ENCODE results near the gene TBX15.

Gene TBX15

GRCh38 chr1:119009312-119009655 is 21.1 kb upstream of the TBX15 start:
- no peak overlapping the region for H3K27ac ChIP-seq (ENCODE audit: insufficient read depth, low read length, poor library complexity, severe bottlenecking)
- peaks cover 30% of the 10 kb centered on the region for H3K27me3 ChIP-seq (replicated peaks; ENCODE audit: control insufficient read depth, insufficient read depth, low read length, poor library complexity, severe bottlenecking)

DNA sequence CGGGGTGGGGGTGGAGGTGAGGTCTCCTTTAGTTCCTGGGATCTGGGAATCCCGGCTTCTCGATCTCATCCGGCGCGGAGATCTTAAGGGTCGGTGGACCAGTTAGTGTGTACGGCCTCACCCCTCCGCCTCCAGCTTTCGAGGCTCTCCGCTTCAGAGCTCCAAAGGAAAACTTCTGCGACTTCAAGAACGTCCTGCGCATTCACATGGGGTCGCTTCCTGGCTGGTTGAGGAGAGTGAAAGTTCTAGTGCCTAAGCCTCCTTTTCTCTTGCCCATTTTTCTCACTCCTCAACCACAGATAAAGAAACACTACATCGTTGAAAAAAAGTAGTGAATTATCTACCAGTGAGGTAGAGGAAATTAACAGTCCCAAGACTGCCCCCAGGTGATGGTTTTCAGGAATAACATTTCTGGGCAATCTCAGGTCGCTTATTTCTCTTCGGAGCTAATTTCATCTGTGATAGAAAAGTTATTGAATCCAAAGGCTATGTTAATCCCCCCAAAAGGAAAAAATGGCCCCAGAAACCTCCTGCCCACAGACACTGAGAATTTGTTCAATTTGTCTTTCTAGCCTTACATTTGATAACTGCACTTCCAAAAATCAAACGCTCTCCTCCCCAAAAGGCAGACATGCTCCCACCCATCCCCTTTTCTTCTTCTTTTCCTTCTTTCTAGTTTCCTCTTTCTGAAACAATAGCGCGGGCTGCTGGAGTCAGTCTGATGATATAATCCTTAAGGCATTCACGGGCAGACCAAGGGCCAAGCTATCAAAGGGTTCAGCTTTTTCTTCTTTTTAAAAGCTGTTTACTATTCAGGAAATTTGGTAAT is 20.6 kb upstream of the TBX15 start:
- Histone ChIP-seq H3K36me3 (ENCODE audit: control insufficient read depth, insufficient read depth, low read length) (no peaks in the 10 kb centered on the region), H3K9me3 (ENCODE audit: control insufficient read depth, low read length) (peaks cover 6% of the 10 kb centered on the region), H3K4me3 (ENCODE audit: insufficient read depth, low read depth, low read length, poor library complexity, severe bottlenecking) (no peak overlapping the region), H3K27ac (ENCODE audit: insufficient read depth, low read length, poor library complexity, severe bottlenecking) (no peak overlapping the region), H3K27me3 (replicated peaks; ENCODE audit: control insufficient read depth, insufficient read depth, low read length, poor library complexity, severe bottlenecking) (peaks cover 30% of the 10 kb centered on the region), H3K4me1 (ENCODE audit: control insufficient read depth, insufficient read depth, low read length, poor library complexity, severe bottlenecking) (peaks cover 3% of the 10 kb centered on the region)
- DNase-seq, result no peak

More at GRCh38 chr1:119009312-119009655, 21.1 kb upstream of the TBX15 start:
- no peaks in the 10 kb centered on the region for H3K36me3 ChIP-seq (ENCODE audit: control insufficient read depth, insufficient read depth, low read length)
- H3K4me1 ChIP-seq (ENCODE audit: control insufficient read depth, insufficient read depth, low read length, poor library complexity, severe bottlenecking), result peaks cover 3% of the 10 kb centered on the region
- peaks cover 6% of the 10 kb centered on the region for H3K9me3 ChIP-seq (ENCODE audit: control insufficient read depth, low read length)
- H3K4me3 ChIP-seq (ENCODE audit: insufficient read depth, low read depth, low read length, poor library complexity, severe bottlenecking), result no peak overlapping the region
- no peak for DNase-seq

GRCh38 chr1:119007670-119008482 is 19.7 kb upstream of the TBX15 start:
- DNase-seq, result no peak
- Histone ChIP-seq H3K27me3 (replicated peaks; ENCODE audit: control insufficient read depth, insufficient read depth, low read length, poor library complexity, severe bottlenecking) (peaks cover 36% of the 10 kb centered on the region), H3K27ac (ENCODE audit: insufficient read depth, low read length, poor library complexity, severe bottlenecking) (no peak overlapping the region), H3K4me1 (ENCODE audit: control insufficient read depth, insufficient read depth, low read length, poor library complexity, severe bottlenecking) (peaks cover 3% of the 10 kb centered on the region), H3K9me3 (ENCODE audit: control insufficient read depth, low read length) (peaks cover 6% of the 10 kb centered on the region), H3K4me3 (ENCODE audit: insufficient read depth, low read depth, low read length, poor library complexity, severe bottlenecking) (no peak overlapping the region), H3K36me3 (ENCODE audit: control insufficient read depth, insufficient read depth, low read length) (no peaks in the 10 kb centered on the region)

DNA sequence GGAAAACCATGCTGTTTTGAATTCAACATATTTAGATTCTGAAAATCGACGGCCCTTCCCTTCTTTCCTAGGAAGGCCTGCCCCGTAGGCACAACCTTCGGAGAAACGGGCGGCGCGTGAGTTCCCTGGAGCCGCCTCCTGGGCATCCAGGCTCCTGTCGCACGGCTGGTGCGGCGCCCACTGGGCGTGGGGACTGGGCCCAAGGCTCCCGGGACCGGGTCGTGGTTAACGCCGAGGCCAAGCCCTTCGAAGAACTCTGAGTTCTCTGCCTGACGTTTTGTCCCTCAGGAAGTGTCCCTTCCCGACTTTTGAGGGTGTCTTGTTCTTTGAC is 19.2 kb upstream of the TBX15 start:
- DNase-seq, result no peak
- Histone ChIP-seq H3K4me1 (ENCODE audit: control insufficient read depth, insufficient read depth, low read length, poor library complexity, severe bottlenecking) (peaks cover 3% of the 10 kb centered on the region), H3K9me3 (ENCODE audit: control insufficient read depth, low read length) (peaks cover 6% of the 10 kb centered on the region), H3K36me3 (ENCODE audit: control insufficient read depth, insufficient read depth, low read length) (no peaks in the 10 kb centered on the region), H3K27ac (ENCODE audit: insufficient read depth, low read length, poor library complexity, severe bottlenecking) (no peak overlapping the region), H3K4me3 (ENCODE audit: insufficient read depth, low read depth, low read length, poor library complexity, severe bottlenecking) (no peak overlapping the region), H3K27me3 (replicated peaks; ENCODE audit: control insufficient read depth, insufficient read depth, low read length, poor library complexity, severe bottlenecking) (peaks cover 38% of the 10 kb centered on the region)

DNA sequence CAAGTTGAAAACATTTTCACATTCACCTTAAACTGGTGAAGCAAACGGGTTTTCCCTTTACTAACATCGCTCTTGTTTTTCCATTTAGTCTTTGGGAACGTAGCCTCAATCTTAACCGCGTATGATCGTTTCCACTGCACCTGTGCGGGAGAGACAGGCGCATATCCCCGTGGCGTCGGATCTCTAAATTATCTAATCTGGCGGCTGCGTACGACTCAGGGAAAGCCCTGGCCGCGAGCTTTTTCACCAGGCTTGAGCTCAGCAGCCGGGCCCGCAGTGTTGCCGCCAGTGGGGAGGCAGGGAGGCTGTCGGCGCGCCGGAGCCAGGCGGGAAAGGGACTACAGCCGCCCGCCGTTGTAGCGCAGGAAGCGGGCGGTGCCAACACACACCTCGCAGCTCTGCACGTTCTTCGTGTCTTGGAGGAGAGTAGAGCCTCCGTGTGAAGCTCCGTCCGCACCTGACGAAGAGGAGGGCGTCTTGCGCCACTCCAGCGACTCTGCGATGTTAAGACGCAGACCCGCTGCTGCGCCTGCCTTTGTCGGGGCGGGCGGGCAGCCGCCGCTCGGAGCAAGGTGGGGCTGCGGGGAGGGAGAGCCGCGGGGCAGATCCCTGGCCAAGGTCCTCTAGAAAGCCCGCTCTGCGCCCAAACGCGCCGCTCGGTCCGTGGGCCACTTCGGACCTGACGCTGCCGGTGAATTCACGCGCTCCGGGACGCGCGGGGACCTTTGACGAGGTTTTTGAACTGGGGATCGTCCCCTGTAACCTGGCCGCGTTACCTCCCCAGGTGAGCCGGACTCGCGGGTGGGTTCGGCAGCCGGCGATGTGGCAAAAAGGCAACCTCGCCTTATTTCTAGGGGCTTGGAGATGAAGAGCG is 18.5 kb upstream of the TBX15 start:
- Histone ChIP-seq H3K36me3 (ENCODE audit: control insufficient read depth, insufficient read depth, low read length) (no peaks in the 10 kb centered on the region), H3K9me3 (ENCODE audit: control insufficient read depth, low read length) (peaks cover 6% of the 10 kb centered on the region), H3K4me1 (ENCODE audit: control insufficient read depth, insufficient read depth, low read length, poor library complexity, severe bottlenecking) (peaks cover 3% of the 10 kb centered on the region), H3K27ac (ENCODE audit: insufficient read depth, low read length, poor library complexity, severe bottlenecking) (no peak overlapping the region), H3K27me3 (replicated peaks; ENCODE audit: control insufficient read depth, insufficient read depth, low read length, poor library complexity, severe bottlenecking) (peaks cover 41% of the 10 kb centered on the region), H3K4me3 (ENCODE audit: insufficient read depth, low read depth, low read length, poor library complexity, severe bottlenecking) (no peak overlapping the region)
- no peak for DNase-seq

- Histone ChIP-seq H3K4me3 (ENCODE audit: insufficient read depth, low read depth, low read length, poor library complexity, severe bottlenecking) (no peak overlapping the region), H3K27ac (ENCODE audit: insufficient read depth, low read length, poor library complexity, severe bottlenecking) (no peak overlapping the region), H3K9me3 (ENCODE audit: control insufficient read depth, low read length) (peaks cover 6% of the 10 kb centered on the region), H3K27me3 (replicated peaks; ENCODE audit: control insufficient read depth, insufficient read depth, low read length, poor library complexity, severe bottlenecking) (peaks cover 49% of the 10 kb centered on the region), H3K36me3 (ENCODE audit: control insufficient read depth, insufficient read depth, low read length) (no peaks in the 10 kb centered on the region), H3K4me1 (ENCODE audit: control insufficient read depth, insufficient read depth, low read length, poor library complexity, severe bottlenecking) (peaks cover 3% of the 10 kb centered on the region)
- DNase-seq, result no peak
Measured at GRCh38 chr1:119005724-119006405, 17.7 kb upstream of the TBX15 start.

DNA sequence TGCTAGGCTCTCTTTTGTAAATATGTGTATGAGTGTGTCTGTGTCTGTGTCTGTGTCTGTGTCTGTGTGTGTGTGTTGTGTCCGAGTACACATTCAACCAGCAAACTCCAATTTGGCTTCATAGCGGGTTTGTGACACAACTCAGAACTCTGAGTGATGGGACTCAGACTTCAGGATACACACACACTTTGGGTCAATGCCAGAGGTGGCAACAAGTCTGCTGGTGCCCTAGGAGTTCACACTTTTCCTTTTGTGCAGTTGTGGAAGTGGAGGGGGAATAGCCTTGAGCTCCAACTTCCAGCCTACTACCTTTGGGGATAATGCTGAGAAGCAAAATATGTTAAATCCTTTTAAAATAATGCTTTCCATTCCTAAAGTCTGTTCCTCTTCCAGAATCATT is 16.6 kb upstream of the TBX15 start:
- Histone ChIP-seq H3K36me3 (ENCODE audit: control insufficient read depth, insufficient read depth, low read length) (no peaks in the 10 kb centered on the region), H3K27me3 (replicated peaks; ENCODE audit: control insufficient read depth, insufficient read depth, low read length, poor library complexity, severe bottlenecking) (peaks cover 51% of the 10 kb centered on the region), H3K9me3 (ENCODE audit: control insufficient read depth, low read length) (peaks cover 6% of the 10 kb centered on the region), H3K4me1 (ENCODE audit: control insufficient read depth, insufficient read depth, low read length, poor library complexity, severe bottlenecking) (peaks cover 3% of the 10 kb centered on the region), H3K27ac (ENCODE audit: insufficient read depth, low read length, poor library complexity, severe bottlenecking) (no peak overlapping the region), H3K4me3 (ENCODE audit: insufficient read depth, low read depth, low read length, poor library complexity, severe bottlenecking) (no peak overlapping the region)
- no peak for DNase-seq

DNA sequence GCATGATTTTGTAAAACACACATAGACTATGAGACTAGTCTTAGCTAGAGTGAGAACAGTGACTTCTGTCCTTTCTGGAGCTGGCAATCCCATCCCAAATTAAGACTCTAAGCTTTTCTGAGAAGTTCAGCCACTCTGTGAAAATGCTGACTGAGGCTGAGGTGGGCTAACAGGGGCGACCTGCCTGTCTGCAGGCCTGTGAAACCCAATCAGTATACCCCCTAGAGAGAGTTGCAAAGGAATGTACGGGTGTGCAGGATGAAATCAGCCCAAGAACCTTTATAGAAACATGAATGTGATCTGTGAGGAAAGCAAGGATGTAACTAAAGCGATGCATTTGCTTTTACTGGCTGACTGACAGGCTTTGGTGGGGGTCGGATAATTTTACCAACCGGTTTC is 16.0 kb upstream of the TBX15 start:
- peaks cover 6% of the 10 kb centered on the region for H3K9me3 ChIP-seq (ENCODE audit: control insufficient read depth, low read length)
- H3K27me3 ChIP-seq (replicated peaks; ENCODE audit: control insufficient read depth, insufficient read depth, low read length, poor library complexity, severe bottlenecking), result peaks cover 55% of the 10 kb centered on the region
- no peak overlapping the region for H3K4me3 ChIP-seq (ENCODE audit: insufficient read depth, low read depth, low read length, poor library complexity, severe bottlenecking)
- H3K36me3 ChIP-seq (ENCODE audit: control insufficient read depth, insufficient read depth, low read length), result no peaks in the 10 kb centered on the region
- DNase-seq, result no peak
- H3K4me1 ChIP-seq (ENCODE audit: control insufficient read depth, insufficient read depth, low read length, poor library complexity, severe bottlenecking), result peaks cover 3% of the 10 kb centered on the region
- H3K27ac ChIP-seq (ENCODE audit: insufficient read depth, low read length, poor library complexity, severe bottlenecking), result no peak overlapping the region

GRCh38 chr1:119003413-119004128 is 15.4 kb upstream of the TBX15 start:
- peaks cover 57% of the 10 kb centered on the region for H3K27me3 ChIP-seq (replicated peaks; ENCODE audit: control insufficient read depth, insufficient read depth, low read length, poor library complexity, severe bottlenecking)
- no peaks in the 10 kb centered on the region for H3K36me3 ChIP-seq (ENCODE audit: control insufficient read depth, insufficient read depth, low read length)
- H3K9me3 ChIP-seq (ENCODE audit: control insufficient read depth, low read length), result peaks cover 6% of the 10 kb centered on the region
- no peak for DNase-seq
- peaks cover 3% of the 10 kb centered on the region for H3K4me1 ChIP-seq (ENCODE audit: control insufficient read depth, insufficient read depth, low read length, poor library complexity, severe bottlenecking)
- no peak overlapping the region for H3K27ac ChIP-seq (ENCODE audit: insufficient read depth, low read length, poor library complexity, severe bottlenecking)
- no peak overlapping the region for H3K4me3 ChIP-seq (ENCODE audit: insufficient read depth, low read depth, low read length, poor library complexity, severe bottlenecking)

All from effector memory CD4-positive, alpha-beta T cell (primary cell).